ENCODE measurements around the gene PITPNM2.

- no peak for TF ChIP-seq SIN3A (IDR thresholded peaks at IDR 0.05; ENCODE audit: low read depth)
- TF ChIP-seq CTCF (IDR thresholded peaks at IDR 0.05 in 2 of 3, conservative IDR thresholded peaks at IDR 0.05 in 1 of 3; ENCODE audit: borderline replicate concordance in 1 of 3, insufficient read depth in 1 of 3, low read depth in 2 of 3, low read length in 2 of 3) = no peak
- TF ChIP-seq, protein P1, sequence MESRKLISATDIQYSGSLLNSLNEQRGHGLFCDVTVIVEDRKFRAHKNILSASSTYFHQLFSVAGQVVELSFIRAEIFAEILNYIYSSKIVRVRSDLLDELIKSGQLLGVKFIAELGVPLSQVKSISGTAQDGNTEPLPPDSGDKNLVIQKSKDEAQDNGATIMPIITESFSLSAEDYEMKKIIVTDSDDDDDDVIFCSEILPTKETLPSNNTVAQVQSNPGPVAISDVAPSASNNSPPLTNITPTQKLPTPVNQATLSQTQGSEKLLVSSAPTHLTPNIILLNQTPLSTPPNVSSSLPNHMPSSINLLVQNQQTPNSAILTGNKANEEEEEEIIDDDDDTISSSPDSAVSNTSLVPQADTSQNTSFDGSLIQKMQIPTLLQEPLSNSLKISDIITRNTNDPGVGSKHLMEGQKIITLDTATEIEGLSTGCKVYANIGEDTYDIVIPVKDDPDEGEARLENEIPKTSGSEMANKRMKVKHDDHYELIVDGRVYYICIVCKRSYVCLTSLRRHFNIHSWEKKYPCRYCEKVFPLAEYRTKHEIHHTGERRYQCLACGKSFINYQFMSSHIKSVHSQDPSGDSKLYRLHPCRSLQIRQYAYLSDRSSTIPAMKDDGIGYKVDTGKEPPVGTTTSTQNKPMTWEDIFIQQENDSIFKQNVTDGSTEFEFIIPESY (IDR thresholded peaks at IDR 0.05; ENCODE audit: extremely low read depth, insufficient replicate concordance, low read length) = no peak
- no peak for TF ChIP-seq CBX3 (IDR thresholded peaks at IDR 0.05; ENCODE audit: low read depth)
- TF ChIP-seq POLR2A (IDR thresholded peaks at IDR 0.05; ENCODE audit: borderline replicate concordance, extremely low read depth, insufficient read depth, insufficient read length) = no peak
- no peak for TF ChIP-seq POLR2AphosphoS5 (IDR thresholded peaks at IDR 0.05; ENCODE audit: low read depth, low read length)
Measured at GRCh38 chr12:123101526-123101925, 49.4 kb downstream of the PITPNM2 start.

Measured in HCT116 (cell line).